ENCODE results near the gene LRTM1.

LRTM1 gene

GRCh38 chr3:54941690-54942362 is 14.0 kb upstream of the LRTM1 start:
- Histone ChIP-seq H2AFZ (ENCODE audit: low read length) (no peak overlapping the region), H4K20me1 (ENCODE audit: insufficient read depth, low read length) (no peaks in the 10 kb centered on the region), H3K4me1 (ENCODE audit: insufficient read depth, low read length, severe bottlenecking) (no peaks in the 10 kb centered on the region), H3K27me3 (ENCODE audit: insufficient read depth, low read length) (no peaks in the 10 kb centered on the region), H3K9me3 (ENCODE audit: low read length) (no peaks in the 10 kb centered on the region), H3K9me2 (ENCODE audit: low read depth, low read length) (no peaks in the 10 kb centered on the region), H3K27ac (ENCODE audit: low read depth, low read length, poor library complexity, severe bottlenecking) (no peak overlapping the region), H3K4me3 (ENCODE audit: low read depth, low read length, poor library complexity, severe bottlenecking) (no peak overlapping the region), H3K36me3 (ENCODE audit: insufficient read depth, low read length) (no peaks in the 10 kb centered on the region), H3K9ac (ENCODE audit: low read length) (no peak overlapping the region), H3K4me2 (ENCODE audit: low read length) (no peak overlapping the region), H3F3A (ENCODE audit: insufficient read depth, low read length) (no peaks in the 10 kb centered on the region), H3K79me2 (ENCODE audit: insufficient read depth, low read length) (no peaks in the 10 kb centered on the region)
- no peak for TF ChIP-seq EZH2 (IDR thresholded peaks at IDR 0.05; ENCODE audit: borderline replicate concordance, low read length)
- TF ChIP-seq, protein P1, sequence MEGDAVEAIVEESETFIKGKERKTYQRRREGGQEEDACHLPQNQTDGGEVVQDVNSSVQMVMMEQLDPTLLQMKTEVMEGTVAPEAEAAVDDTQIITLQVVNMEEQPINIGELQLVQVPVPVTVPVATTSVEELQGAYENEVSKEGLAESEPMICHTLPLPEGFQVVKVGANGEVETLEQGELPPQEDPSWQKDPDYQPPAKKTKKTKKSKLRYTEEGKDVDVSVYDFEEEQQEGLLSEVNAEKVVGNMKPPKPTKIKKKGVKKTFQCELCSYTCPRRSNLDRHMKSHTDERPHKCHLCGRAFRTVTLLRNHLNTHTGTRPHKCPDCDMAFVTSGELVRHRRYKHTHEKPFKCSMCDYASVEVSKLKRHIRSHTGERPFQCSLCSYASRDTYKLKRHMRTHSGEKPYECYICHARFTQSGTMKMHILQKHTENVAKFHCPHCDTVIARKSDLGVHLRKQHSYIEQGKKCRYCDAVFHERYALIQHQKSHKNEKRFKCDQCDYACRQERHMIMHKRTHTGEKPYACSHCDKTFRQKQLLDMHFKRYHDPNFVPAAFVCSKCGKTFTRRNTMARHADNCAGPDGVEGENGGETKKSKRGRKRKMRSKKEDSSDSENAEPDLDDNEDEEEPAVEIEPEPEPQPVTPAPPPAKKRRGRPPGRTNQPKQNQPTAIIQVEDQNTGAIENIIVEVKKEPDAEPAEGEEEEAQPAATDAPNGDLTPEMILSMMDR (IDR thresholded peaks at IDR 0.05; ENCODE audit: low read length) = no peak

DNA sequence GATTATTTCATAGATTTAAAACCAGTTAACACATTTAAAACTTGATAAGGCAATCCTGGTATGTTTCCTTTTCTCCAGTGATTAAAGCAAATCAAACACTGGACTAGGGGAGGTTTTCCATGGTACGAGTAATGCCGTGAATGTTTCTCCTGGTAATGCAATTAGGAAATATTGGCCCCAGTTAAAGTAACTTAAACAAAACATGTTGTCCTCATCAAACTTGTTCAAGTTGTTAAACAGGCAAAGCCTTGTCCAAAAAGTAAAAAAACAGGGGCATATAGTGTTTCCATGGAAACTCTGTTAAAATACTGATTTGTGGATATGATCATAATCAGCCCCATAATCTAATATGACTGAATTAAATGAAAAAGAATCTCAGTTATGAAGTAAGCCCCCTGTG is 13.1 kb upstream of the LRTM1 start:
- Histone ChIP-seq H3K27ac (ENCODE audit: low read depth, low read length, poor library complexity, severe bottlenecking) (no peak overlapping the region), H3K9me2 (ENCODE audit: low read depth, low read length) (no peaks in the 10 kb centered on the region), H4K20me1 (ENCODE audit: insufficient read depth, low read length) (no peaks in the 10 kb centered on the region), H3K4me1 (ENCODE audit: insufficient read depth, low read length, severe bottlenecking) (no peaks in the 10 kb centered on the region), H3K9me3 (ENCODE audit: low read length) (no peaks in the 10 kb centered on the region), H2AFZ (ENCODE audit: low read length) (no peak overlapping the region), H3K4me3 (ENCODE audit: low read depth, low read length, poor library complexity, severe bottlenecking) (no peak overlapping the region), H3K27me3 (ENCODE audit: insufficient read depth, low read length) (no peaks in the 10 kb centered on the region), H3K79me2 (ENCODE audit: insufficient read depth, low read length) (no peaks in the 10 kb centered on the region), H3K4me2 (ENCODE audit: low read length) (no peak overlapping the region), H3F3A (ENCODE audit: insufficient read depth, low read length) (no peaks in the 10 kb centered on the region), H3K36me3 (ENCODE audit: insufficient read depth, low read length) (no peaks in the 10 kb centered on the region), H3K9ac (ENCODE audit: low read length) (no peak overlapping the region)
- no peak for TF ChIP-seq EZH2 (IDR thresholded peaks at IDR 0.05; ENCODE audit: borderline replicate concordance, low read length)
- TF ChIP-seq, protein P1 (IDR thresholded peaks at IDR 0.05; ENCODE audit: low read length) = no peak

DNA sequence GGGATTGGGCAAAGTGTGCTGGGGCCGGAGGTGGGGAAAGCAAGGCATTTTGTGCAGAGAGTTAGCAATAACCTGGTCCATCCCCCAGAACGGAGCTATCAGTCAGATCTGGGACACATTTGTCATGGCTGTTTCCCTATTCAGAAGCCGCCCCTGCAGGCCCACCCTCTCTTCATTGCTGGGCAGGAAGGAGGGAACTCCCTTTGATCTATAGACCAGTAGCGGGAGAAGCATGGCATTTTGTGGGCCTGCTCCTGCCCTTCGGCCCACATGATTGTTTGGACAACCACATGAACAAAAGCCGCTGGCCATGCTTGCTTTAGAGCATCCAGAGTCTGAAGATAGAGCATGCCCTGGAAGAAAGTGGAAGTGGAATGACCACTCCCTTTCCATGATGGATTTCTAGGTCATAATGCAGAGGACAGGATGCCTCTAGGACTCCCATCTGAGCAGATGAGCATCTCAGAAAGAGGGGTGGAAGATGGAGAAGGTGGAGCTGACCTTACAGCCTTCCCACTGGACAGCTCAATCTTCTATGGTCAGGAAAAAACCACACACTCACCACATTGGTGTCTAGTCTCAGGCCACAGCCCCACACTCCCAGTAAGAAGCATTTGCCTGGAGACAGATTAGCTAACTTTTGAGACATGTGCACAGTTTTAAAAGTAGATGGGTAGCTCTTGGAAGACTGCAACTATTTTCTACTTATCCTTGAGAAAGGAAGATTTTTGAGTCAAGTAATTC is 11.9 kb upstream of the LRTM1 start:
- H3K27me3 ChIP-seq (ENCODE audit: insufficient read depth, low read length) = no peaks in the 10 kb centered on the region

More for the DNA sequence above, 11.9 kb upstream of the LRTM1 start:
- no peaks in the 10 kb centered on the region for H3K4me1 ChIP-seq (ENCODE audit: insufficient read depth, low read length, severe bottlenecking)
- no peak overlapping the region for H3K27ac ChIP-seq (ENCODE audit: low read depth, low read length, poor library complexity, severe bottlenecking)
- no peak overlapping the region for H2AFZ ChIP-seq (ENCODE audit: low read length)
- H3K4me3 ChIP-seq (ENCODE audit: low read depth, low read length, poor library complexity, severe bottlenecking) = no peak overlapping the region
- H3K9ac ChIP-seq (ENCODE audit: low read length) = no peak overlapping the region
- no peaks in the 10 kb centered on the region for H3K79me2 ChIP-seq (ENCODE audit: insufficient read depth, low read length)
- TF ChIP-seq, protein P1 (IDR thresholded peaks at IDR 0.05; ENCODE audit: low read length) = no peak
- TF ChIP-seq EZH2 (IDR thresholded peaks at IDR 0.05; ENCODE audit: borderline replicate concordance, low read length) = no peak
- no peaks in the 10 kb centered on the region for H3K36me3 ChIP-seq (ENCODE audit: insufficient read depth, low read length)
- H3F3A ChIP-seq (ENCODE audit: insufficient read depth, low read length) = no peaks in the 10 kb centered on the region
- no peaks in the 10 kb centered on the region for H3K9me3 ChIP-seq (ENCODE audit: low read length)
- no peaks in the 10 kb centered on the region for H3K9me2 ChIP-seq (ENCODE audit: low read depth, low read length)
- H4K20me1 ChIP-seq (ENCODE audit: insufficient read depth, low read length) = no peaks in the 10 kb centered on the region
- H3K4me2 ChIP-seq (ENCODE audit: low read length) = no peak overlapping the region
